ENCODE results near the gene SMAD9. TPM values are rescaled to one million over a fixed set of nuclear protein-coding genes. Genes with fewer than 3 reads are reported as not detected.

The SMAD9 gene
- total RNA-seq, 2 donors from 2014 or later = 9.0 to 13.3 TPM

- Mint-ChIP-seq H3K36me3 (ENCODE audit: low read depth) (no peaks in the 10 kb centered on the region), H3K9me3 (no peaks in the 10 kb centered on the region), H3K4me3 (no peak overlapping the region), H3K4me1 (peaks cover 13% of the 10 kb centered on the region), H3K27me3 (ENCODE audit: insufficient read depth) (no peaks in the 10 kb centered on the region), H3K27ac (no peak overlapping the region)
- H3K4me3 ChIP-seq (ENCODE audit: low read length) = no peak overlapping the region
- no peak for DNase-seq
- no peak for TF ChIP-seq CTCF (conservative IDR thresholded peaks at IDR 0.05)
- no peak overlapping the region for H3K27ac ChIP-seq (ENCODE audit: low read depth, low read length)
- no peaks in the 10 kb centered on the region for H3K27me3 ChIP-seq (ENCODE audit: control insufficient read depth, insufficient read depth, low read length, poor library complexity, severe bottlenecking)
- H3K4me1 ChIP-seq (ENCODE audit: control insufficient read depth, insufficient read depth, low read length) = no peaks in the 10 kb centered on the region
- no peaks in the 10 kb centered on the region for H3K36me3 ChIP-seq (ENCODE audit: control insufficient read depth, insufficient read depth, low read length)
- H3K9me3 ChIP-seq (ENCODE audit: control insufficient read depth, low read length) = no peaks in the 10 kb centered on the region
- 88 to 100% methylated on average over 1 to 4 of the region's 5 CpGs for WGBS, 2 experiments (ENCODE audit: insufficient coverage in 1 of 2, insufficient read length in 1 of 2)
- no peak overlapping the region for H3K9ac ChIP-seq (ENCODE audit: extremely low read depth, low read length, poor library complexity, severe bottlenecking)
Measured at GRCh38 chr13:36905944-36906343, 14.1 kb downstream of the SMAD9 start.

- no peaks in the 10 kb centered on the region for H3K36me3 Mint-ChIP-seq (ENCODE audit: low read depth)
- Histone ChIP-seq H3K9me3 (ENCODE audit: control insufficient read depth, low read length) (peaks cover 2% of the 10 kb centered on the region), H3K4me1 (ENCODE audit: control insufficient read depth, insufficient read depth, low read length) (no peaks in the 10 kb centered on the region), H3K4me3 (ENCODE audit: low read length) (no peak overlapping the region), H3K27me3 (ENCODE audit: control insufficient read depth, insufficient read depth, low read length, poor library complexity, severe bottlenecking) (no peaks in the 10 kb centered on the region), H3K9ac (ENCODE audit: extremely low read depth, low read length, poor library complexity, severe bottlenecking) (no peak overlapping the region), H3K36me3 (ENCODE audit: control insufficient read depth, insufficient read depth, low read length) (no peaks in the 10 kb centered on the region), H3K27ac (ENCODE audit: low read depth, low read length) (peak overlapping the region; percentile 72)
- WGBS, 2 experiments (ENCODE audit: insufficient coverage in 1 of 2, insufficient read length in 1 of 2) = 77 to 84% methylated on average over 5 to 8 of the region's 8 CpGs
- no peak for TF ChIP-seq CTCF (conservative IDR thresholded peaks at IDR 0.05)
- H3K9me3 Mint-ChIP-seq = no peaks in the 10 kb centered on the region
- H3K27me3 Mint-ChIP-seq (ENCODE audit: insufficient read depth) = no peaks in the 10 kb centered on the region
- H3K27ac Mint-ChIP-seq = no peak overlapping the region
- no peak overlapping the region for H3K4me3 Mint-ChIP-seq
- DNase-seq = no peak
- peaks cover 13% of the 10 kb centered on the region for H3K4me1 Mint-ChIP-seq
Measured at GRCh38 chr13:36903925-36904595, 16.0 kb downstream of the SMAD9 start.

GRCh38 chr13:36897054-36897616 lies 22.9 kb downstream of the SMAD9 start:
- DNase-seq = no peak
- Mint-ChIP-seq H3K4me1 (peaks cover 9% of the 10 kb centered on the region), H3K27me3 (ENCODE audit: insufficient read depth) (peaks cover 5% of the 10 kb centered on the region), H3K27ac (no peak overlapping the region), H3K9me3 (peaks cover 12% of the 10 kb centered on the region), H3K36me3 (ENCODE audit: low read depth) (peaks cover 10% of the 10 kb centered on the region), H3K4me3 (no peak overlapping the region)
- H3K4me1 ChIP-seq (ENCODE audit: control insufficient read depth, insufficient read depth, low read length) = peaks cover 1% of the 10 kb centered on the region
- H3K36me3 ChIP-seq (ENCODE audit: control insufficient read depth, insufficient read depth, low read length) = no peaks in the 10 kb centered on the region
- TF ChIP-seq CTCF (conservative IDR thresholded peaks at IDR 0.05) = no peak
- no peak overlapping the region for H3K9ac ChIP-seq (ENCODE audit: extremely low read depth, low read length, poor library complexity, severe bottlenecking)
- peaks cover 17% of the 10 kb centered on the region for H3K9me3 ChIP-seq (ENCODE audit: control insufficient read depth, low read length)
- no peak overlapping the region for H3K27ac ChIP-seq (ENCODE audit: low read depth, low read length)
- H3K27me3 ChIP-seq (ENCODE audit: control insufficient read depth, insufficient read depth, low read length, poor library complexity, severe bottlenecking) = no peaks in the 10 kb centered on the region
- H3K4me3 ChIP-seq (ENCODE audit: low read length) = no peak overlapping the region
